GM18951 (cell line): ENCODE data around the gene PPEF1.
"Not testable (repeated sequence)": the region's sequence is repeated elsewhere in the genome, so short reads cannot be mapped to it uniquely, and the experiment has no call there.

Experiments
- POLR2A ChIP-seq: IDR thresholded peaks from 4 replicates; pipeline ENCODE4 v1.6.1; 2011; ENCODE audit warnings: mild to moderate bottlenecking; ENCODE audit not compliant: insufficient read length, insufficient read depth; ENCODE audit errors: extremely low read depth
- in situ Hi-C: fragments of 300-500 bp; cut with MboI; formaldehyde crosslinking; loops from one replicate; pipeline ENCODE4 v1.12.0; 2022; ENCODE audit warnings: low sequenced_read_pairs, mixed read lengths, inconsistent platforms; ENCODE audit not compliant: unreplicated experiment

PPEF1 gene

GRCh38 chrX:18769812-18770573 is 62.5 kb downstream of the PPEF1 start:
- in situ Hi-C loops: no loop called here
- no peak for TF ChIP-seq POLR2A

DNA sequence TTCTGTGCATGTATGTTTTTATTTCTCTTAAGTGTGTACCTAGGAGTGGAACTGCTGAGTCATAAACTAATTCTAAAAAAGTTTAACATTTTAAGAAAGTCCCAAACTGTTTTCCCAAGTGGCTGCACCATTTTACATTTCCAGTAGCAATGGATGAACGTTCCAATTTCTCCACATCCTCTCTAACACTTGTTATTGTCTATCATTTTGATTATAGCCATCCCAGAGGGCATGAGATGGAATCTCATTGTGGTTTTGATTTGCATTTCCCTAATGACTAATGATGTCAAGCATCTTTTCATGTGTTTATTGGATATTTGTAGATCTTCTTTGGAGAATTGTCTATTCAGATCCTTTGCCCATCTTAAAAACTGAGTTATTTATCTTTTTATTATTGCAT is 82.5 kb downstream of the PPEF1 start:
- in situ Hi-C loops: no loop called here
- TF ChIP-seq POLR2A: no peak

- TF ChIP-seq POLR2A: no peak
- in situ Hi-C loops: no loop called here
These were observed 85.4 kb downstream of the PPEF1 start for GRCh38 chrX:18792828-18793227.

DNA sequence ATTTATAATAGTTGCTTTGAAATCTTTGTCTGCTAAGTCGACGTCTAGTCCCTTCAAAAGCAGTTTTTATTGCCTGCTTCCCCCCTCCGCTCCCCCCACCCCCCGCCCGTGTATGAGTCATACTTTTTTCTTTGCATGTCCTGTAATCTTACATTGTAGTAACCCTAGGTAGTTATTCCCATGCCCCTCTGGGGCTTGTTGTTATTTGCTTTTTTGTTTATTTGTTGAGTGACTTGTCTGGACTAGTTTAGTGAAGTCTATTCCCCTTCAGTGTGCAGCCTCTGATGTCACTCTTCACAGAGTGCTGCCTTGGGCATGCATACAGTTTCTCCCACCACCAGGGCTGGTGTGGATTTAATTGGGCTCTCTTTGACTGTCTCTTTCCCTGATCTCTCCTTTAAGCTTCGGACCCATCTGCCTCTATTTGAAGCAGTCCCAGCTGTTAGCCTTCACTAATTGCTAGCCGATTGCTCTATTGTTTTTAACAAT is 86.2 kb downstream of the PPEF1 start:
- no peak for TF ChIP-seq POLR2A
- in situ Hi-C loops: no loop called here

DNA sequence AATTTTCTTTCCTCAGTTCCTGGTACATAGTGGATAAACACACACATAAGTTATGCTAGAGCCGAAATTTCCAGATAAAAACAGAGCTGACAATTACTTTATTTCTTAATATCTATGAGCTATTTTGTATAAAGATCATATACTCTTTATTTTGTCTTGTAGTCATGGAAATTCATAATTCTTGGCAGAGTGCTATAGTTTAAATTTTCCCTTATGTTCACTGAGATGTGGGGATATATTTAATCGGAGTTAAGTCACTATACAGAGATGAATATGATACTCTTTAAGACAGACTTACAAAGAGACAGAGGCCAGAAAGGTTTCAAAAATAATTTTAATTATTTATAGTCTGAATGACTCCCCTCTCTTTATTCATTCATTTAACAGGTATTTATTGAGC is 89.7 kb downstream of the PPEF1 start:
- in situ Hi-C loops: no loop called here
- TF ChIP-seq POLR2A: no peak

DNA sequence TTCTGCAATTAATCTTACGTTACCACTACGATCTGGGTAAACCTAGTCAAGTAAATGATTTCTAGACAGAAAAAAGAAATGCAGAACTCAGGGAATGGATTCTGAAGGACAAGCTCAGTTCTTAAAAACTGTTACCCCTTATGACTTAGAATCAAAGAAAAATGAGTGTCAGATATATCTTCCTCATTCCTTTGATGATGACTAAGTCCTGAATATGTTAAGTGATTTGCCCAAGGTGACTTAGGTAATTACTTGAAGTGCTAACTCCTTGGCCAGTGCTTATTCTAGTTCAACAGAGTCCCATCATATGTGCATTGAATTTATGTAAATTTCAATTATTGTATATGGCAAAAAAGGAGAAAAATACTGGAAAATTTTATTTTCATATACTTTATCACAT is 92.5 kb downstream of the PPEF1 start:
- no peak for TF ChIP-seq POLR2A
- in situ Hi-C loops: no loop called here

DNA sequence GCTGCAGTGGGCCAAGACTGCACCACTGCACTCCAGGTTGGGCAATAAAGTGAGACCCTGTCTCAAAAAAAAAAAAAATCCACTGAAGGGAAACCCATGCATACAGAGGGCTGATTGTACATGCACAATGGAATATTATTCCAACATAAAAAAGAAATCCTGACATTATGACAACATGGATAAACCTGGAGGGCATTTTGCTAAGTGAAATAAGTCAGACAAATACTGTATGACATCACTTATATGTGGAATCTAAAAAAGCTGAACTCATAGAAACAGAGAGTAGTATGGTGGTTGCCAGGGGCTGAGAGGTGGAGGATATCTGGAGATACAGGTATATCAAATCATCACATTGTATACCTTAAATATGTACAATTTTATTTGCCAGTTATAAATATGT is 102.2 kb downstream of the PPEF1 start:
- in situ Hi-C loops: no loop called here
- TF ChIP-seq POLR2A: no peak

- in situ Hi-C loops: no loop called here
- no peak for TF ChIP-seq POLR2A
These were observed 103.0 kb downstream of the PPEF1 start for GRCh38 chrX:18810416-18810815.

- no peak for TF ChIP-seq POLR2A
- in situ Hi-C loops: no loop called here
These were observed 117.9 kb downstream of the PPEF1 start for GRCh38 chrX:18825375-18825774.

DNA sequence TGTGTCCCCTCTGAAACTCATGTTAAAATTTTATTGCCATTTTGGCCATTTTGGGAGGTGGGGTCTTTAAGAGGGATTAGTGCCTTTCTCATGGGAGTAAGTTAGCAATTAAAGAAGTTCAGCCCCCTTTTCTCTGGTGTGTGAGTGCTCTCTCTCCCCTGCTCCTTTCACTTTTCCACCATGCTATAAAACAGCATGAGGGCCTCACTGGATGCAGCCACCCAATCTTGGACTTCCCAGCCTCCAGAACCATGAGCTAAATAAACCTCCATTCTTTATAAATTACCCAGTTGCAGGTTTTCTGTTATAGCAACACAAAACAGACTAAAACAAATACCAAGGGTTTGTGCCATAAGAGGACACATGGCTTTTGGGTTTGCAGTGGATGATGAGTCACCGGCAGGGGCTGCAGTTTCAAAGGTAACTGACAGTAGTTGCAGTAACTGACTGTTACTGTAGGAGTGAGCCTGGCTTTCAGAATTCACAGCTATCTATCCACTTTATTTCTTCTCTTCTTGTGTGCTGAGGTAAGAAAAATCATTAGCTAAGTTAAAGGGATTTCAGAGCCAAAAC is 121.5 kb downstream of the PPEF1 start:
- in situ Hi-C loops: no loop called here
- no peak for TF ChIP-seq POLR2A

DNA sequence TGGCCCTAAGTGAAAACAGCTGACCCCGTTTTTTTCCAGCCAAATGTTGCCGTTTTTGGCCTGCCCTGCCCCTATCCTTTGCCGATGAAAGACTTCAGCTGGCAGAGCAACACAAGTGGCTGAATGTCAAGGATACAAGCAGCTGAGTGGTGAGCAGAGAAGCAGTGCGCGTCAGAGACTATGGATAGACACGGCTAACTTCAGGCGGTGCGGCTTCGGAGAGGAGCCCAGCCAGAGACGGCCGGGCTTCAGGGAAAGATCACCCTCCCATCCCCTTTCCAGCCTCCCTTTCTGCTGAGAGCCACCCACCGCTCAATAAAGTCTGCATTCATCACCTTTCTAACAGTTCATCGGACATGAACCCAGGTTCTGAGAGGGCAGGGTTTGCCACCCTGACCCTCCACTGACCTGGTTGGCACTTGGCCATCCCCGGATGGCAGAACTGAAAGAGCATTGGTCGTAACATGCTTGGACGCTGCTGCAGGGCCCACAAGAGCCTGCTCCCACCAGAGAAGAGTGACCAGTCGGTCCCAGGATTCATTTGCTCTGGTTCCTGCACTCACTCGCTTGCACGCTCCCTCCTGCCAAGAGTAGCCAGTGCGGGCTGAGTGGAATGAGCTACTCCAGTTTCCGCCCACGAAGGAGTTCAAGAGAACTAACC is 125.8 kb downstream of the PPEF1 start:
- no peak for TF ChIP-seq POLR2A
- in situ Hi-C loops: no loop called here

- in situ Hi-C loops: not testable (repeated sequence)
These were observed 140.5 kb downstream of the PPEF1 start for GRCh38 chrX:18847901-18848300.

GRCh38 chrX:18855919-18856644 is 148.6 kb downstream of the PPEF1 start:
- in situ Hi-C loops: no loop called here
- no peak for TF ChIP-seq POLR2A

GRCh38 chrX:18856645-18856997 is 149.2 kb downstream of the PPEF1 start:
- TF ChIP-seq POLR2A: no peak
- in situ Hi-C loops: no loop called here

DNA sequence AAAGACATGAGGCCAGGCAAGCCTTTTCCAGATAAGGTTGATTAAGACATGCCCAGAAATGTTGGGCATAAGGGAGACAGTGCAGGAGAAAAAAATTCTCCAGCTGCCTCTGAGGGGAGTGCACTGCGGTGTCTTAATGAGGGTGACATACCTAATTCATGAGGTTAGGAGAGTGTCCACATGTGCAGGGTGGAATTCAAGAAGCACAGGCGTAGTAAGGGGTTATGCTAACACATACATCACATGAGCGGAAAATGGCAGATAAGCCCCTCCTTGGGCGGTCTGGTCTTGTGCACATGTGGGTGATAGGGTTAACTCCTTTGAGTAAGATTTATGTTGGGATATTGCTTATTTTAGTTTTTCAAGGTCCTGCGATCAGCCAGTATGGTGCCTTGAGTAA is 154.1 kb downstream of the PPEF1 start:
- in situ Hi-C loops: no loop called here
- TF ChIP-seq POLR2A: no peak
